Breast epithelium (tissue), 3 donors: Measurements from ENCODE around the gene ABHD10.

Experiments used
- CTCF ChIP-seq, 3 donors: fragments of 450-650 bp; IDR thresholded peaks; one replicate each; pipeline ENCODE4 v1.5.1; 2016 to 2017; ENCODE audit warnings: antibody characterized with exemption in 3 of 3, mild to moderate bottlenecking in 3 of 3, moderate library complexity in 3 of 3
- POLR2A ChIP-seq: fragments of 450-650 bp; IDR thresholded peaks from one replicate; pipeline ENCODE4 v1.6.1; 2016; ENCODE audit warnings: antibody characterized with exemption, mild to moderate bottlenecking, moderate library complexity

- TF ChIP-seq POLR2A (no peak), CTCF (IDR thresholded peaks at IDR 0.05) (no peak)
Measured at GRCh38 chr3:112019716-112020115, 40.9 kb downstream of the ABHD10 start.
